Stomach (tissue), 4 donors: ENCODE data around the gene SLC7A4.

Source experiments
- CTCF ChIP-seq, 7 experiments: fragments of 450-650 bp in 4 of 7; fragments of 200-600 bp in 3 of 7; sonication (generic) in 3 of 7; IDR thresholded peaks; one replicate each; pipeline ENCODE4 v1.5.1; 2016 to 2019; ENCODE audit warnings: antibody characterized with exemption in 7 of 7, control low read depth in 2 of 7, mild to moderate bottlenecking in 1 of 7
- POLR2A ChIP-seq, 4 donors: fragments of 450-650 bp; IDR thresholded peaks; one replicate each; pipeline ENCODE4 v1.6.1; 2016; ENCODE audit warnings: antibody characterized with exemption in 4 of 4, control low read depth in 2 of 4, mild to moderate bottlenecking in 1 of 4, moderate library complexity in 1 of 4
- POLR2AphosphoS5 ChIP-seq, 3 donors: sonication (generic); formaldehyde crosslinking; IDR thresholded peaks; one replicate each; pipeline ENCODE4 v1.6.1; 2016; ENCODE audit warnings: antibody characterized with exemption in 3 of 3

- TF ChIP-seq CTCF (IDR thresholded peaks at IDR 0.05) (no peak), POLR2A (IDR thresholded peaks at IDR 0.05) (no peak), POLR2AphosphoS5 (IDR thresholded peaks at IDR 0.05) (no peak)
These were observed 49.8 kb downstream of the SLC7A4 start for GRCh38 chr22:20982563-20982882.
